ENCODE results near the gene CLDN7.

- TF ChIP-seq CTCF (IDR thresholded peaks at IDR 0.05; ENCODE audit: low read depth, low read length) (no peak), EZH2phosphoT487 (IDR thresholded peaks at IDR 0.05; ENCODE audit: low read depth) (no peak)
These were observed 42.3 kb downstream of the CLDN7 start, which contains the start of the genes ACADVL and DLG4 for GRCh38 chr17:7219812-7220592.
